NCI-H1105 treated with DMSO at 0.1 percent for 48 hours (cell line): ENCODE data around the gene EPHA2.

Source experiments
- DNase-seq: peaks from one replicate; lab custom pipeline; 2025; lab: John Stamatoyannopoulos, UW

Gene EPHA2

DNA sequence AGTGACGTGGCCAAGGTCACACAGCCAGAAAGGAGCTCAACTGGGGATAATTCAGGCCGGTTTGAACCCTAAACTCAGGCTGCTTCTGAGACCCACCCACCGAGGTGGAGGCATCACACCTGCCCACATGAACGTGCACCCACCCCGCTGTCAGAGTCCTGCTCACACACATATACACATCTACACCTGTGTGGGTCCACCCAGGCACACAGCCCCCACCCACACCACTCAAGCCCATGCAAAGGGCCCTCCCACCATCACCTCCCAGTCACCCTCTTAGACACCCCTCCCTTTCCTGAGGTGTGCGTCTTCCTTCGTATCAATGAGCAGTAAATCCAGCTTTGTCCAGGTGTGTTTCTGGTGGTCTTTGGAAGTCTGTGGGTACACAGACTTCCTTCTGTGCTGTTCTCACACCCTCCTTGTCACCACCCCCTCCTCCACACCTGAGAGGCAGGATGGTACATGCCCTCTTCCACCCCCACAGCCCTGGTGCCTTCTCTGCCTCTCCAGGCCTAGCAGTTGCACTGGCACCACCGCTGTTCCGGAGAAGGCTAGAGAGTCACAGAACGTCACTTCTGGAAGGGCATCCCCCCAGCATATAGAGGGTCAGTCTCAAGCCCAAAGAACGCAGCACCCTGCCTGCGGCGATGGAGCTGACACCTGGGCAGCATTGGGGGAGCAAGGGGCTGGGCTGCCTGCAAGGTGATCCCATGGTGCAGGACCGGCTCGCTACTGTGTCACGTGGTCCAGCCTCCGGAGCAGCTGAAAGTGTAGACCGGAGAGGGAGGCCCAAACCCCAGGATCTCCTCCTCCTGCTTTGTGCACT, 63.6 kb downstream of the EPHA2 start:
- DNase-seq = no peak

DNA sequence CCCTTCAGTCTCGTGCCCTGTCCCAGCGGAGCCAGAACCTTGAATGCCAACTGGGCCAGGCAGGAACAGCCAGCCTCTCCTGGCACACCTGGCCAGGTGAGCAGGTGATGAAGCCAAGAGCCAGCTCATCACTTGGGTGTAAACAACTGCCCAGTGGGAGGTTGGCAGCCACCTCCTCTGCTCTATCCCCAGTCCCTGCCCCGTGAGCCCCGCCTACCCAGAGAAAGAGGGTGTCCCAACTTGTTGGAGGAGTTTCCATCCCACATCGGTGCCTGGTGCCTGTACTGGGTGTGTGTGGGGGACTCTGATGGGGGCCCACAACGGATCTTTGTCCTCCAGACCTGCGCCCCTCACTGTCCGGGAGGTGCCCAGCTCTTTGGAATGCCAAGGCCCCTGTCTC, 64.6 kb downstream of the EPHA2 start:
- DNase-seq = no peak

GRCh38 chr1:16090076-16090826, 65.6 kb downstream of the EPHA2 start:
- no peak for DNase-seq

GRCh38 chr1:16088996-16089395, 66.9 kb downstream of the EPHA2 start:
- no peak for DNase-seq

GRCh38 chr1:16088351-16088911, 67.4 kb downstream of the EPHA2 start:
- DNase-seq = no peak

- no peak for DNase-seq
These were observed 68.1 kb downstream of the EPHA2 start for GRCh38 chr1:16087733-16088132.

- DNase-seq = no peak
These were observed 70.3 kb downstream of the EPHA2 start for GRCh38 chr1:16085522-16085921.

DNA sequence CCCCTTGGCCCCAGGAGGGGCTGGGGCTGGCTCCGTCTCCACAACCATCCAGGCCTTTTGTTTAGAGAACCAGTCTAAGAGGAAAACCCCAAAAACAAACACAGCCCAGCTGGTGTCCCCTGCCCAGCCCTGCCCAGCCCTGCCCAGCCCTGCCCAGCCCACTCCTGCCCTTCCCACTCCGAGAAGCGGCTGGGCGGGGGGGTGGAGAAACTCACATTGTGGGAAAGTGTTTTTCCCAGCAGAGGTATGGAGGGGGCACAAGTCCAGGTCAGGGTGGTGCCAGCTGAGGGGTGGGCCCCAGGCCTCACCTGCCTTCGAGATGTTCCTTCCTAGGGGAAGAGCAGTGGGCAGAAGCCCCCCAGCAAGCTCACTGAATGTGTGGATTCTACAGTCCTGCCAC, 72.4 kb downstream of the EPHA2 start:
- no peak for DNase-seq

DNA sequence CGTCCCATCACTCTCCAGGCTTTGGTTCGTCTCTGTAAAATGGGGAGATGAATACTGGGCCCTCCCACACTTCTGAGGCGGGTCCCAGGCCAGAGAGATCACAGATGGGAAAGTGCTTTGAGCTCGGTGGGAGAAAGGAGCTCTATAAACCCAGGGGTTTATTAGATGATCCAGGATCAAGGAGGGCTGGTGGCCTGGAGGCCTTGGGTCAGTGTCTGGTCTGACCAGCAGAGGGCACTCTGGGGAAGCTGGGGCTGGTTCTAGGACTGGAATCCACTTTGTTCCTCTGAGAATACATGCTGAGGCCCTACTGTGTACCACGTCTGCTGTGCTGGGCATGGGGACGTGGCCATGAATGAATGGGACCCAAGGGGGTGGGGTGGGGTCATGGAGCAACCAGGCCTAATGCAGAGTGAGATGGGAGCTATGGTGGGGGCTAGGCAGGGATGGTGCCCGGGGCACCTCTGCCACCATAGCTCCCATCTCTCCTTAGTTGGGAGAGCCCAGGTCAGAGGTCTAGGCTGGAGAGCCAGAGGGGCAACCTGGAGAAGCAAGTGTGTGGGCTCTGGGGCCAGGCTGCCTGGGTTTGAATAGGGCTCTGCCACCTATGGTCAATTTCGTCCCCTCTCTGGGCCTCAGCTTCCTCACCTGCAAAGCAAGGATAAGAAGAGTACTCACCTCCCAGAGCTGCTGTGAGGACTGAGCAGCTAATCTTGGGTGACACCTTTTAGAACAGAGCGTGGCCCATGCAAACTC, 73.4 kb downstream of the EPHA2 start:
- DNase-seq = peak; percentile 37

- DNase-seq = no peak
These were observed 74.2 kb downstream of the EPHA2 start for GRCh38 chr1:16081636-16082035.

DNA sequence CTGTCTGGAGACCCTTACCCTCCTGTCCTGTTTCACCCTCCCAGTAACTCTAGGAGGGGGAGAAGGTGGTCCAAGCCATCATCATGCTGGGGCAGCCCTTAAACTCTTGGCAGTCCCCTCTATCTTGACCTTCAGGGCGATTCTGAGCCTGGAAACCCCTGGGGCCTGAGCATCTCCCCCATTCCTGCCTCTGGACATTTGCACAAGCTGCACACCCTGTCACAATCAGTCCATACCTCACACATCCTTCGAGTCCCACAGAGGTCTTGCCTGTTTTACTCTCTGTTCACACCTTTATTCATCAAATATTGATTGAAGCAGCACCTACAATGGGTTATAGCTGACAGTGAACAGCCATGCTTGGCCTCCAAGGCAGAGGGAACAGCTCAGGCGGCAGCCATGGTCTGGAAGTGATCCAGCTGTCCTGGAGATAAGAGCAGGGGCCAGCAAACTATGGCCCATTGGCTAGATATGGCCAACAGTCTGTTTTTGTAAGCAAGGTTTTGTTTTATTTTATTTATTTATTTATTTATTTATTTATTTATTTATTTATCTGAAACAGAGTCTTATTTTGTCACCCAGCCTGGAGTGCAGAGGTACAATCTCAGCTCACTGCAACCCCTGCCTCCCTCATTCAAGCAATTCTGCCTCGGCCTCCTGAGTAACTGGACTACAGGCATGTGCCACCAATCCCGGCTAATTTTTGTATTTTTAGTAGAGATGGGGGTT, 75.3 kb downstream of the EPHA2 start:
- DNase-seq = no peak

DNA sequence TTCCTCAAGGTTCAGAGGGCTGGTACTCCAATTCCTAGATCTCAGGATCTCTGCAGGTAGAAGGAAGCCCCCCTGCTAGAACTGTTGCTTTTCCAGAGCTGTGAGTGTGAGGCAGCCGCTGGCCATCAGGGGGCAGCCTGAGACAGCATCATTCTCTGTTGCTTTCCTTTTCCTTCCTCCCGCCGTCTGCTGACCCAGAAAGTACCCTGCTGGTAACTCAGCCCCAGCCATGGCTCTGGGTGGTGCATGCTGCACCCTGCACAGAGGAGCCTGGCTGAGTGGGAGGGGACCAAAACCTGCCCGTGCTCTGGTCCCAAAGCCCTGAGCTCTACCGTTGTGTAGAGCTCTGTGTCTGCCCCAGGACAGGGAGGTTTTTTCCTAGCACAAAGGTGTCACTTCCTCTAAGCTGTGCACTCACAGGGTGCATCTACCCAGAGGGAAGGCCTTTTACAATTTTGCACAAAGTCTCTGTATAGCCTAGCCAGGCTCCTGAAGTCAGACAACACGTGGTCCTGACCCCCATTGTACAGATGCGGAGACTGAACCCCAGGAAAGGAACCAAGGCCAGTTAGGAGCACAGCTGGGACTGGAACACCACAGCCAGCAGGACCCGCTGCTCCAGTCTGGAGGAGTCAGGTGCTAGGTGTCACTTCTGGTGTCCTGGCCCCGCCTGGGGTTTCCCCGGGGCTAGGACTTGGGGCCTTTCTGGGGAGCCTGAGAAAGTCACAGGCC, 76.8 kb downstream of the EPHA2 start:
- DNase-seq = peak; percentile 78

DNA sequence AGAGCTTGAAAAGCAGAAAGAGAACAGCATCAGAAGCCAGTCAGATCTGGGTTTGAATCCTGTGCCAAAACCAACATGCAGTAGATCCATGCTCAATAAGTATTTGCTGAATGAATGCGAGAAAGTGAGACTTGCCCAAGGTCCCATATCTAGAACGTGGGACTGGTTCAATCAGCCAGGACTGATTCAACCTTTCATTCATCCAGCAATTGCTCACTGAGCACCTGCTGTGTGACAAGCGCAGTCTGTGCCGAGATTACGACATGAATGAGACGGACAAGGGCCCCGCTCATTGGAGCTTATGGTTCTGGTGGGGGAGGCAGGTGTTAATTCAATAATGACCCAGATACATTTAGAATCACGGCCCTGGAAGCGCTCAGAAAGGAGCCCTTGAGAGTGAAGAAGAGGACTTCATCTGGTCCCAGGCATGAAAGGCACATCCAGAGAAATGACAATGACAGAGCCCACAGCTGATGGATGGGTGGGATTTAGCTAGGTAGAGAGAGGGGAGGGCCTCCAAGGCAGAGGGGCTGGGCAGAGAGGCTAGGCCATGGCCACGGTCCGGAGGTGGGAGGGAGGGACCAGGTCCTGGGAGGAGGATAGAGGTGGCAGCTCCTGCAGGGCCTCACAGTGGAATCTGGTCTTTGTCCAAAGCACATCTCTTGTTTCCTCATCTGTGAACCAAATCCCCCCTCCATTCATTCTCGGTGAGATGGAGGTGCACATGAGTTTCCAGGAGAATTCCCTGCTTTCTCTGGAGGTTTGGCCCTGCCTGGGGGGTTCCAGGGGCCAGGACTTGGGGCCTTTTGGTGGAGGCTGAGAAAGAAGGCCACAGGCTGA, 78.2 kb downstream of the EPHA2 start:
- no peak for DNase-seq

- DNase-seq = no peak
These were observed 79.0 kb downstream of the EPHA2 start for GRCh38 chr1:16076865-16077238.

DNA sequence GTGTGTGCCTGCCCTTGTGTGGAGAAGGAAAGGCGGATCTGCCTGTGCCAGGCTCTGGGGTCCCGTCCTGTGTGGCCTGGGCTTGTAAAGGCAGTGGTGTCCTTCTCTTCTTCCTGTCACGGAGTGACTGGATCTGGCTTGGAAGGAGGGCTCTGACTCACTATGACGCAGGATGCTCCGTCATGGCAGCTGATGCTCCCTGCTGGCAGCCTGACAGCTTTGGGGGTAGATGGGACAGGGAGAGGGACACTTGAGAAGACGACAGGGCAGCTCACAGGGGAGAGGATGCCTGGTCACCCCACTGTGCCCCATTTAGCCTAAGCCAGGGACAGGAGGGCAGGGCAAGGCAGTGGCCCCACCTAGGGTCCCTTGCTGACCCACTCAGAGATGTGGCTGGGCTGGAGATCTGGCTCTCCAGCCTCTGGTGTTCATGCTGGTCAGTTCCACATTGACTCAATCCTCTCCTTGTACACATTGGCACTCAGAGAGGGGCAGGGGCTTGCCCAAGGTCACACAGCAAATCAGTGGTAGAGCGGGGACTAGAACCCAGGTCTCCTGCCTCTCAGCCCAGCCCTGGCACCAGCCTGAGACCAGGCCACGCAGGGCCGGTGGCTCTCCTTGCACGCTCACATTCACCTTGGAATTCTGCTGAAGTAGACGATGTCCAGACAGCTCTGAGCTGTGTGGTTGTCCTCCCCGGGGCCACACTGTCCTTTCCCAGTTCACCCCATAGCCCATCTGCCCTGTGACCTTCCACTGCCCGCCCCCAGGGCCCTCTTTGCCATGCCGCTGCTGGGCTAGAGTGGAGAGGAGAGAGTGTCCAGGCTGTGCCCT, 79.6 kb downstream of the EPHA2 start:
- no peak for DNase-seq

DNA sequence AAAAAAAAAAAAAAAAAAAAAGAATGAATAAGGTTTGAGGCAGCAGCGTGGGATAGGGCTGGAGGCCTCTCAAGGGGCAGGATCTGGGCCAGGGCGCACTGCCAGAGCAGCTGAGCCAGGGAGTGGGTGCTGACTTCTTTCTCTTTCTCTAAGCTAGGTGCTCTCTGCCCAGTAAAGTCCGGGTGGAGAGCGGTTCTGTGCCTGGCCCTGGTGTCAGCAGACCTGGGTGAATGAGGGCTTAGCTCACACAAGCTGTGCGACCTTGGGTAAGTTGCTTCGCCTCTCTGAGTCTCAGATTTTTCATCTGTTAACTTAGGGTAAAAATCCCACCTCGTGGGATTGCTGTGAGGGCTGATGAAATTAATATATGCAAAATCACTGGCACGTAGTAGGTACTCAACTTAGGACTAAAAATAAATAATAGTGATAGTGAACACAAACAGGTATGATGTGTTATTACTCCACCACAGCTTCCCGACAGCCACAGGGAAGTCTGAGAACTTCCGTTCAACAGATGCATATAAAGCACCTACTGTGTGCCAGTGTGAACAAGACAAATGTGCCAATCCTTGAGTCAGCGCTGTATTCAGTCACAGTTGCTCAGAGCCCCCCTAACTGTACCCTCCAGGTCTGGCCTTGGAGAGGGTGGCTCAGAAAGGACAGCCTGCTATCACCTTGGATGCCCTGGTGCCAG, 80.4 kb downstream of the EPHA2 start:
- DNase-seq = no peak
